Measurements from ENCODE around the gene CGB8.

DNA sequence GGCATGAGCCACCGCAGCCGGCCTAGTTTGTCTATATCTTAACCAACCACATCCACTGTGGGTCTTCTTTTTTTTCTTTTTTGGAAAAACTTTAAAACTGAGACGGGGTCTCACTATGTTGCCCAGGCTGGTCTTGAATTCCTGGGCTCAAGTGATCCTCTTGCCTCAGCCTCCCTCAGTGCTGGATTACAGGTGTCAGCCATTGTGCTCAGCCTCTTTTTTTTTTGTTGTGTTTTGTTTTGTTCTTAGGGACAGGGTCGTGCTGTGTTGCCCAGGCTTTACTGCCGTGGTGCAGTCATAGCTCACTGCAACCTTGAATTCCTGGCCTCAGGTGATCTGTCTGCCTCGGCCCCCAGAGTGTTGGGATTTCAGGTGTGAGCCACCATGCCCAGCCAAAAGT lies 43.8 kb upstream of the CGB8 start:
- TF ChIP-seq, protein P1, sequence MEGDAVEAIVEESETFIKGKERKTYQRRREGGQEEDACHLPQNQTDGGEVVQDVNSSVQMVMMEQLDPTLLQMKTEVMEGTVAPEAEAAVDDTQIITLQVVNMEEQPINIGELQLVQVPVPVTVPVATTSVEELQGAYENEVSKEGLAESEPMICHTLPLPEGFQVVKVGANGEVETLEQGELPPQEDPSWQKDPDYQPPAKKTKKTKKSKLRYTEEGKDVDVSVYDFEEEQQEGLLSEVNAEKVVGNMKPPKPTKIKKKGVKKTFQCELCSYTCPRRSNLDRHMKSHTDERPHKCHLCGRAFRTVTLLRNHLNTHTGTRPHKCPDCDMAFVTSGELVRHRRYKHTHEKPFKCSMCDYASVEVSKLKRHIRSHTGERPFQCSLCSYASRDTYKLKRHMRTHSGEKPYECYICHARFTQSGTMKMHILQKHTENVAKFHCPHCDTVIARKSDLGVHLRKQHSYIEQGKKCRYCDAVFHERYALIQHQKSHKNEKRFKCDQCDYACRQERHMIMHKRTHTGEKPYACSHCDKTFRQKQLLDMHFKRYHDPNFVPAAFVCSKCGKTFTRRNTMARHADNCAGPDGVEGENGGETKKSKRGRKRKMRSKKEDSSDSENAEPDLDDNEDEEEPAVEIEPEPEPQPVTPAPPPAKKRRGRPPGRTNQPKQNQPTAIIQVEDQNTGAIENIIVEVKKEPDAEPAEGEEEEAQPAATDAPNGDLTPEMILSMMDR (IDR thresholded peaks at IDR 0.05; ENCODE audit: borderline replicate concordance, extremely low read depth, low read length, poor library complexity, severe bottlenecking): no peak
- TF ChIP-seq EZH2 (IDR thresholded peaks at IDR 0.05; ENCODE audit: borderline replicate concordance, low read depth, low read length, severe bottlenecking): no peak
